Testis (tissue), 3 donors: ENCODE measurements around the gene PITPNM1. TPM values are rescaled to one million over a fixed set of nuclear protein-coding genes. Genes with fewer than 3 reads are reported as not detected.

Experiments
- DNase-seq: peaks from one replicate; pipeline ENCODE4 v3.0.0-alpha.2; 2019
- H3K27ac ChIP-seq, 2 donors: fragments of 200-600 bp; sonication (generic); one replicate each; pipeline ENCODE4 v1.5.1; 2019
- H3K27me3 ChIP-seq: fragments of 200-600 bp; sonication (generic); one replicate; pipeline ENCODE4 v1.5.1; 2019
- H3K36me3 ChIP-seq: fragments of 200-600 bp; sonication (generic); one replicate; pipeline ENCODE4 v1.5.1; 2017; ENCODE audit warnings: low read depth; ENCODE audit errors: missing control alignments
- H3K4me1 ChIP-seq: fragments of 200-600 bp; sonication (generic); one replicate; pipeline ENCODE4 v1.5.1; 2019
- H3K4me3 ChIP-seq, 2 donors: fragments of 200-600 bp; sonication (generic); one replicate each; pipeline ENCODE4 v1.5.1; 2017 to 2019
- H3K9me3 ChIP-seq: fragments of 200-600 bp; sonication (generic); one replicate; pipeline ENCODE4 v1.5.1; 2017
- CTCF ChIP-seq, 3 experiments: fragments of 450-650 bp in 2 of 3; fragments of 200-600 bp in 1 of 3; sonication (generic) in 1 of 3; IDR thresholded peaks; one replicate each; pipeline ENCODE4 v1.5.1; 2016 to 2019; ENCODE audit warnings: antibody characterized with exemption in 3 of 3, mild to moderate bottlenecking in 2 of 3, moderate library complexity in 1 of 3
- POLR2A ChIP-seq: fragments of 450-650 bp; IDR thresholded peaks from one replicate; pipeline ENCODE4 v1.6.1; 2017; ENCODE audit warnings: antibody characterized with exemption, mild to moderate bottlenecking, moderate library complexity
- WGBS, 2 donors: methylation state at CpG; one replicate each; pipeline ENCODE4 v1.1.5; 2018; 5-methylcytosine and 5-hydroxymethylcytosine counted together
- intact Hi-C: fragments of 100-400 bp; cut with DNase I; formaldehyde crosslinking; loops from one replicate; pipeline ENCODE4 v1.15.1; 2023; ENCODE audit warnings: low total_unique reads
- polyA plus RNA-seq: library from polyadenylated mRNA; stranded (reverse); fragments of 350-450 nt; fragmentation: Illumina TruSeq; extraction: RNeasy Lipid Tissue Mini Kit (QIAGEN cat#74804); gene quantifications from one replicate; pipeline ENCODE4 v1.2.3, GENCODE V29; 2014; ENCODE audit warnings: low read depth, low replicate concordance; ENCODE audit not compliant: insufficient read depth
- total RNA-seq, 2 donors: library from RNA; depleted of rRNA; stranded (reverse); fragments of >200 nt; gene quantifications; one replicate each; pipeline ENCODE4 v1.2.3, GENCODE V29; 2016

The PITPNM1 gene
- total and polyA plus RNA-seq, 3 donors from 2014 or later = 15.5 to 23.5 (median 19.6) TPM

- Histone ChIP-seq H3K4me3 (no peak overlapping the region), H3K36me3 (no peaks in the 10 kb centered on the region), H3K9me3 (no peaks in the 10 kb centered on the region), H3K27me3 (no peaks in the 10 kb centered on the region), H3K4me1 (peaks cover 5% of the 10 kb centered on the region), H3K27ac (no peak overlapping the region)
- intact Hi-C loops = no loop called here
- TF ChIP-seq POLR2A (no peak), CTCF (IDR thresholded peaks at IDR 0.05) (no peak)
- WGBS, 2 donors = 86 to 96% methylated on average over 1 to 4 of the region's 6 CpGs
- no peak for DNase-seq
Measured at GRCh38 chr11:67541198-67541597, 36.0 kb upstream of the PITPNM1 start.

- no peak for TF ChIP-seq CTCF (IDR thresholded peaks at IDR 0.05)
- no peak for TF ChIP-seq POLR2A
- 82 to 86% methylated on average over 4 of the region's 4 CpGs for WGBS, 2 donors
- intact Hi-C loops = no loop called here
- H3K4me3 ChIP-seq = no peak overlapping the region
- no peak overlapping the region for H3K27ac ChIP-seq
- no peaks in the 10 kb centered on the region for H3K9me3 ChIP-seq
- H3K36me3 ChIP-seq = no peaks in the 10 kb centered on the region
- peak; percentile 54 for DNase-seq
- H3K27me3 ChIP-seq = no peaks in the 10 kb centered on the region
- H3K4me1 ChIP-seq = no peaks in the 10 kb centered on the region
Measured at GRCh38 chr11:67539550-67539949, 34.4 kb upstream of the PITPNM1 start.

GRCh38 chr11:67538823-67539505 is 33.8 kb upstream of the PITPNM1 start:
- Histone ChIP-seq H3K9me3 (no peaks in the 10 kb centered on the region), H3K4me1 (no peaks in the 10 kb centered on the region), H3K27ac (no peak overlapping the region), H3K4me3 (no peak overlapping the region), H3K27me3 (no peaks in the 10 kb centered on the region), H3K36me3 (no peaks in the 10 kb centered on the region)
- WGBS, 2 donors = 90 to 94% methylated on average over 9 to 10 of the region's 10 CpGs
- intact Hi-C loops = no loop called here
- TF ChIP-seq CTCF (IDR thresholded peaks at IDR 0.05) = no peak
- no peak for TF ChIP-seq POLR2A
- DNase-seq = no peak

- intact Hi-C loops = no loop called here
- H3K27ac ChIP-seq = no peak overlapping the region
- H3K36me3 ChIP-seq = no peaks in the 10 kb centered on the region
- no peaks in the 10 kb centered on the region for H3K27me3 ChIP-seq
- H3K9me3 ChIP-seq = no peaks in the 10 kb centered on the region
- 76% methylated on average over 6 of the region's 6 CpGs for WGBS, 2 donors
- no peak for TF ChIP-seq POLR2A
- no peak overlapping the region for H3K4me3 ChIP-seq
- no peaks in the 10 kb centered on the region for H3K4me1 ChIP-seq
- DNase-seq = no peak
Measured at GRCh38 chr11:67538306-67538705, 33.1 kb upstream of the PITPNM1 start.

GRCh38 chr11:67535561-67535960 is 30.4 kb upstream of the PITPNM1 start:
- no peaks in the 10 kb centered on the region for H3K27me3 ChIP-seq
- intact Hi-C loops = no loop called here
- H3K27ac ChIP-seq = no peak overlapping the region
- H3K9me3 ChIP-seq = no peaks in the 10 kb centered on the region
- H3K36me3 ChIP-seq = no peaks in the 10 kb centered on the region
- TF ChIP-seq POLR2A (no peak), CTCF (IDR thresholded peaks at IDR 0.05) (no peak)
- H3K4me1 ChIP-seq = no peaks in the 10 kb centered on the region
- no peak for DNase-seq
- 85 to 94% methylated on average over 1 of the region's 1 CpG for WGBS, 2 donors
- H3K4me3 ChIP-seq = no peak overlapping the region
